AG04449 (cell line): ENCODE measurements around the gene TBC1D3B.
"Not testable (repeated sequence)": the region's sequence is repeated elsewhere in the genome, so short reads cannot be mapped to it uniquely, and the experiment has no call there.

Experiments used
- CTCF ChIA-PET: fragments of 350-600 bp; formaldehyde crosslinking; extraction: SDS; loops from one replicate; lab custom pipeline; 2021; ENCODE audit warnings: antibody characterized with exemption; lab: Yijun Ruan, JAX
- POLR2A ChIA-PET: fragments of 400-600, 350-600 bp; formaldehyde crosslinking; extraction: SDS; loops from one replicate; lab custom pipeline; 2020; ENCODE audit warnings: antibody characterized with exemption, inconsistent platforms; lab: Yijun Ruan, JAX
- DNase-seq: peaks from one replicate; pipeline ENCODE4 v3.0.0-alpha.2; 2010; ENCODE audit warnings: low read depth, low spot score
- H3K4me3 ChIP-seq: 2 replicates; pipeline ENCODE4 v1.5.1; 2011; ENCODE audit warnings: low read depth, mild to moderate bottlenecking, control low read depth, low read length
- CTCF ChIP-seq: IDR thresholded peaks from one replicate; pipeline ENCODE4 v1.5.1; 2011; ENCODE audit warnings: mild to moderate bottlenecking, moderate library complexity, low read length, control low read depth, inconsistent platforms; ENCODE audit not compliant: insufficient read depth; ENCODE audit errors: missing control alignments

TBC1D3B gene

GRCh38 chr17:36185416-36185815, 9.0 kb upstream of the TBC1D3B start:
- DNase-seq, result no peak
- ChIA-PET POLR2A (interaction anchor here (1.6 kb wide), 1 partner anchor 75 kb away, joined by 5 read pairs; no protein-coding TSS in a partner anchor), CTCF (interaction anchor here (3.7 kb wide), 1 partner anchor 37 kb away, joined by 46 read pairs; no protein-coding TSS in a partner anchor)
- no peak overlapping the region for H3K4me3 ChIP-seq
- no peak for TF ChIP-seq CTCF

- ChIA-PET POLR2A (interaction anchor here (1.6 kb wide), 1 partner anchor 9 kb away, joined by 17 read pairs; no protein-coding TSS in a partner anchor), CTCF (interaction anchor here (0.6 to 3.7 kb wide), 4 partner anchors 9 to 299 kb away, joined by 4 to 46 read pairs (median 10); no protein-coding TSS in a partner anchor)
- H3K4me3 ChIP-seq, result peak overlapping the region; percentile 74
- TF ChIP-seq CTCF, result no peak
- no peak for DNase-seq
Measured at GRCh38 chr17:36184023-36184765, 7.8 kb upstream of the TBC1D3B start.

- DNase-seq, result peak; percentile 23
- ChIA-PET POLR2A (interaction anchor here (0.7 to 1.6 kb wide), 5 partner anchors 10 to 468 kb away, joined by 3 to 17 read pairs (median 4); no protein-coding TSS in a partner anchor), CTCF (interaction anchor here (1.2 to 3.7 kb wide), 6 partner anchors 10 to 300 kb away, joined by 4 to 46 read pairs (median 5); no protein-coding TSS in a partner anchor)
- H3K4me3 ChIP-seq, result peak overlapping the region; percentile 74
- no peak for TF ChIP-seq CTCF
Measured at GRCh38 chr17:36183001-36183971, 6.8 kb upstream of the TBC1D3B start.

- DNase-seq, result no peak
- H3K4me3 ChIP-seq, result peak overlapping the region; percentile 74
- ChIA-PET CTCF (interaction anchor here (1.2 to 3.7 kb wide), 5 partner anchors 11 to 210 kb away, joined by 4 to 46 read pairs (median 5); no protein-coding TSS in a partner anchor), POLR2A (interaction anchor here (0.7 to 1.6 kb wide), 5 partner anchors 11 to 469 kb away, joined by 3 to 17 read pairs (median 4); no protein-coding TSS in a partner anchor)
- peak; percentile 5 for TF ChIP-seq CTCF
Measured at GRCh38 chr17:36182176-36183000, 6.0 kb upstream of the TBC1D3B start.

- POLR2A ChIA-PET, CTCF ChIA-PET: not testable (repeated sequence)
Measured at GRCh38 chr17:36181446-36182175, 5.2 kb upstream of the TBC1D3B start.

GRCh38 chr17:36168836-36169235, 7.6 kb downstream of the TBC1D3B start:
- POLR2A ChIA-PET, H3K4me3 ChIP-seq, DNase-seq, CTCF ChIA-PET: not testable (repeated sequence)

More at GRCh38 chr17:36181446-36182175, 5.2 kb upstream of the TBC1D3B start:
- H3K4me3 ChIP-seq, DNase-seq: not testable (repeated sequence)
